Neural progenitor cell (in vitro differentiated cells): ENCODE data around the gene CYGB.

Experiments used
- EZH2 ChIP-seq: fragments of 200-600 bp; sonication (generic); IDR thresholded peaks from 2 replicates; pipeline ENCODE4 v1.6.1; 2017; ENCODE audit warnings: antibody characterized with exemption, mild to moderate bottlenecking, moderate library complexity
- EZH2phosphoT487 ChIP-seq: fragments of 200-600 bp; sonication (generic); IDR thresholded peaks from 2 replicates; pipeline ENCODE4 v1.6.1; 2017; ENCODE audit warnings: antibody characterized with exemption
- TF ChIP-seq, protein P1 (sequence below): fragments of 200-600 bp; sonication (generic); IDR thresholded peaks from 2 replicates; pipeline ENCODE4 v1.5.1; 2017; ENCODE audit warnings: antibody characterized with exemption, mild to moderate bottlenecking

DNA sequence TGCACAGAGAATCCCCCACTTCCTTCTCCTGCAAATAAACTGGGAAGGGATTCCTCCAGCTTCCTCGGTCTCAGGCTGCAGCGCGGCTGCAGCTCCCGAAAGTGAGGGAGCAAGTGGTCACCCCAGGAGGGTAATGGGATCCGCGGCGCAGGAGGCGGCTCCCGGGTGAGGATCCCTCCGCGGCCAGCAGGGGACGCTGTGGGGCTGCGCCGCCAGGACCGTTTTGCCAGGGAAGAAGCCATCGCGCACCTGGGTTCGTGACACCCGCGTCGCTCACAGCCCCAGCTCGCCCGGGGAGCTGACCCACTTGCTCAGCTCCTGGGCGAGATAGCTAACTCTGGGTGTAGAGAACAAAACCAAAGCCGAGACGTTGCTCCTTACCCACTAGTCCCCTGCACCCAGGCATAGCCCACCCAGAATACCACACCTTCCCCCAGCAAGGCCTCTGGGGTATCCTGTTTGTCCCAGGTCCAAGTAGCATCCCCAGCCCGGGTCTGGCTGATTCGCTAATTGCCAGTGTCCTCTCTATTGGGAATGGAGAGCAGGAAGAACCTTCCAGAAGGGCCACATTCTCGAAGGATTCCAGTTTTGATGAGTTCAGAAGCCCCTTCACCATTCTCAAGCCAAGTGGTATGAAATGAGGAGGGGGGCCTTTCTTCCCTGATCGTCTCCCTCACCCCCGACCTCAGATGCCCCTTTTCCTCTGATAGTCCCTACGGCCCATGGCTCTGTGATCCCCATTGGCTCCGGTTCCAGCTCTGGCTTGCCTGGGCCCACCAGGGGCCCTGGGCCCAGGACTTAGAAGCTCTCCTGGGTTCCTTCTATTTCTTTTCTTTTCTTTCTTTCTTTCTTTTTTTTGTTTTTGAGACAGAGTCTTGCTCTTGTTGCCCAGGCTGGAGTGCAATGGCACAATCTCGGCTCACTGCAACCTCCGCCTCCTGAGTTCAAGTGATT lies 14.1 kb downstream of the CYGB start:
- TF ChIP-seq, protein P1, sequence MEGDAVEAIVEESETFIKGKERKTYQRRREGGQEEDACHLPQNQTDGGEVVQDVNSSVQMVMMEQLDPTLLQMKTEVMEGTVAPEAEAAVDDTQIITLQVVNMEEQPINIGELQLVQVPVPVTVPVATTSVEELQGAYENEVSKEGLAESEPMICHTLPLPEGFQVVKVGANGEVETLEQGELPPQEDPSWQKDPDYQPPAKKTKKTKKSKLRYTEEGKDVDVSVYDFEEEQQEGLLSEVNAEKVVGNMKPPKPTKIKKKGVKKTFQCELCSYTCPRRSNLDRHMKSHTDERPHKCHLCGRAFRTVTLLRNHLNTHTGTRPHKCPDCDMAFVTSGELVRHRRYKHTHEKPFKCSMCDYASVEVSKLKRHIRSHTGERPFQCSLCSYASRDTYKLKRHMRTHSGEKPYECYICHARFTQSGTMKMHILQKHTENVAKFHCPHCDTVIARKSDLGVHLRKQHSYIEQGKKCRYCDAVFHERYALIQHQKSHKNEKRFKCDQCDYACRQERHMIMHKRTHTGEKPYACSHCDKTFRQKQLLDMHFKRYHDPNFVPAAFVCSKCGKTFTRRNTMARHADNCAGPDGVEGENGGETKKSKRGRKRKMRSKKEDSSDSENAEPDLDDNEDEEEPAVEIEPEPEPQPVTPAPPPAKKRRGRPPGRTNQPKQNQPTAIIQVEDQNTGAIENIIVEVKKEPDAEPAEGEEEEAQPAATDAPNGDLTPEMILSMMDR, result peak; percentile 99
- TF ChIP-seq EZH2 (no peak), EZH2phosphoT487 (no peak)
